Activated B cell treated with CpG ODN at 0.5 μM for 24 hours (primary cell): ENCODE measurements around the gene DUT. TPM values are rescaled to one million over a fixed set of nuclear protein-coding genes. Genes with fewer than 3 reads are reported as not detected.
A peak's percentile ranks its signal among the peaks of the same experiment; 100 is the strongest.

Source experiments
- ATAC-seq: fragments of 200-7000 bp; cut with Tn5 transposase; one replicate; pipeline ENCODE4 v1.10.0; 2021; ENCODE audit warnings: low read depth, mild to moderate bottlenecking, moderate library complexity
- CTCF ChIA-PET: fragments of 350-600 bp; sonication (Branson Sonifier 250); formaldehyde crosslinking; loops from one replicate; lab custom pipeline; 2021; ENCODE audit warnings: antibody characterized with exemption; lab: Charles Lee
- POLR2A ChIA-PET: fragments of 350-600 bp; sonication (Branson Sonifier 250); formaldehyde crosslinking; loops from one replicate; lab custom pipeline; 2021; ENCODE audit warnings: antibody characterized with exemption; lab: Charles Lee
- DNase-seq: peaks from one replicate; pipeline ENCODE4 v3.0.0; 2022
- H3K27ac Mint-ChIP-seq: one replicate; pipeline ENCODE4 v1.8.0; 2020; ENCODE audit warnings: mixed read lengths
- H3K27me3 Mint-ChIP-seq: one replicate; pipeline ENCODE4 v1.8.0; 2021; ENCODE audit warnings: mixed read lengths
- H3K36me3 Mint-ChIP-seq: one replicate; pipeline ENCODE4 v1.8.0; 2021; ENCODE audit warnings: low read depth, mixed read lengths
- H3K4me1 Mint-ChIP-seq: one replicate; pipeline ENCODE4 v1.8.0; 2021; ENCODE audit warnings: mixed read lengths
- H3K4me3 Mint-ChIP-seq: one replicate; pipeline ENCODE4 v1.8.0; 2020; ENCODE audit warnings: mild to moderate bottlenecking, mixed read lengths
- H3K9me3 Mint-ChIP-seq: one replicate; pipeline ENCODE4 v1.8.0; 2020; ENCODE audit warnings: mixed read lengths
- intact Hi-C: fragments of 100-400 bp; cut with micrococcal nuclease; formaldehyde crosslinking; loops from one replicate; pipeline ENCODE4 v1.15.1; 2024
- total RNA-seq: library from RNA; stranded (reverse); gene quantifications from 2 replicates; pipeline ENCODE4 v1.2.3, GENCODE V29; 2022
- TF ChIP-seq, protein P1 (sequence below): fragments of 200-600 bp; IDR thresholded peaks from one replicate; pipeline ENCODE4 v1.8.0; 2022; ENCODE audit warnings: antibody characterized with exemption, mild to moderate bottlenecking

Gene DUT
- total RNA-seq, 1 donor from 2014 or later, result 75.7 TPM

GRCh38 chr15:48332642-48333034 lies 1.4 kb downstream of the DUT start:
- POLR2A ChIA-PET, result interaction anchor here (1.6 kb wide), 1 partner anchor 9 kb away, joined by 4 read pairs; no protein-coding TSS in a partner anchor
- peak overlapping the region; percentile 98 for H3K4me3 Mint-ChIP-seq
- DNase-seq, result no peak
- no peaks in the 10 kb centered on the region for H3K9me3 Mint-ChIP-seq
- TF ChIP-seq, protein P1, sequence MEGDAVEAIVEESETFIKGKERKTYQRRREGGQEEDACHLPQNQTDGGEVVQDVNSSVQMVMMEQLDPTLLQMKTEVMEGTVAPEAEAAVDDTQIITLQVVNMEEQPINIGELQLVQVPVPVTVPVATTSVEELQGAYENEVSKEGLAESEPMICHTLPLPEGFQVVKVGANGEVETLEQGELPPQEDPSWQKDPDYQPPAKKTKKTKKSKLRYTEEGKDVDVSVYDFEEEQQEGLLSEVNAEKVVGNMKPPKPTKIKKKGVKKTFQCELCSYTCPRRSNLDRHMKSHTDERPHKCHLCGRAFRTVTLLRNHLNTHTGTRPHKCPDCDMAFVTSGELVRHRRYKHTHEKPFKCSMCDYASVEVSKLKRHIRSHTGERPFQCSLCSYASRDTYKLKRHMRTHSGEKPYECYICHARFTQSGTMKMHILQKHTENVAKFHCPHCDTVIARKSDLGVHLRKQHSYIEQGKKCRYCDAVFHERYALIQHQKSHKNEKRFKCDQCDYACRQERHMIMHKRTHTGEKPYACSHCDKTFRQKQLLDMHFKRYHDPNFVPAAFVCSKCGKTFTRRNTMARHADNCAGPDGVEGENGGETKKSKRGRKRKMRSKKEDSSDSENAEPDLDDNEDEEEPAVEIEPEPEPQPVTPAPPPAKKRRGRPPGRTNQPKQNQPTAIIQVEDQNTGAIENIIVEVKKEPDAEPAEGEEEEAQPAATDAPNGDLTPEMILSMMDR, result no peak
- no peak for ATAC-seq
- H3K36me3 Mint-ChIP-seq, result peaks cover 30% of the 10 kb centered on the region
- CTCF ChIA-PET, result interaction anchor here (4.9 kb wide), 1 partner anchor 21 kb away, joined by 23 read pairs; no protein-coding TSS in a partner anchor
- intact Hi-C loops, result loop anchor here (5.0 to 10.0 kb wide), 2 partner anchors 140 to 542 kb away; partner anchors contain the start of genes CTXN2 and EID1
- no peaks in the 10 kb centered on the region for H3K27me3 Mint-ChIP-seq
- peaks cover 20% of the 10 kb centered on the region for H3K4me1 Mint-ChIP-seq
- H3K27ac Mint-ChIP-seq, result peak overlapping the region; percentile 56

- ATAC-seq, result no peak
- TF ChIP-seq, protein P1, result no peak
- H3K4me1 Mint-ChIP-seq, result peaks cover 20% of the 10 kb centered on the region
- H3K27me3 Mint-ChIP-seq, result no peaks in the 10 kb centered on the region
- H3K9me3 Mint-ChIP-seq, result no peaks in the 10 kb centered on the region
- ChIA-PET CTCF (interaction anchor here (4.9 kb wide), 1 partner anchor 20 kb away, joined by 23 read pairs; no protein-coding TSS in a partner anchor), POLR2A (no interaction called here)
- intact Hi-C loops, result loop anchor here (5.0 to 10.0 kb wide), 2 partner anchors 141 to 541 kb away; partner anchors contain the start of genes CTXN2 and EID1
- peaks cover 37% of the 10 kb centered on the region for H3K36me3 Mint-ChIP-seq
- DNase-seq, result no peak
- no peak overlapping the region for H3K27ac Mint-ChIP-seq
- H3K4me3 Mint-ChIP-seq, result no peak overlapping the region
Observed at GRCh38 chr15:48333540-48333939, 2.3 kb downstream of the DUT start.

DNA sequence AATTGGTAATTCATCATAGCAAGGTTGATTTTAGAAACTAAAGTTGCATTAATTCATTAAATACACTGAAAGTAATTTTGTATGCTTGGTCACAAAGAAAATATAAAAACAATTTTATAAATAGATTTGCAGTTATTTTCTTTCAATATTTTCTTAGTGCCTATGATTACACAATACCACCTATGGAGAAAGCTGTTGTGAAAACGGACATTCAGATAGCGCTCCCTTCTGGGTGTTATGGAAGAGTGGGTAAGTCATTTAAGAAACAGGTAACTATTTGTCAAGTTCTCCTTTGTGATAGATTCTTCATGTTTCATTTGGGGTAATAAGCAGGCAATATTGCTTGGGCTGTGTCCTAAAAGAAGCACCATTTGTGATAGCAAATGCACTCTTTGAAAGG lies 3.0 kb downstream of the DUT start:
- ATAC-seq (no peak), DNase-seq (no peak)
- ChIA-PET CTCF (interaction anchor here (4.9 kb wide), 1 partner anchor 19 kb away, joined by 23 read pairs; no protein-coding TSS in a partner anchor), POLR2A (no interaction called here)
- Mint-ChIP-seq H3K36me3 (peaks cover 37% of the 10 kb centered on the region), H3K27me3 (no peaks in the 10 kb centered on the region), H3K4me1 (peaks cover 20% of the 10 kb centered on the region), H3K4me3 (no peak overlapping the region), H3K27ac (no peak overlapping the region), H3K9me3 (no peaks in the 10 kb centered on the region)
- TF ChIP-seq, protein P1, result no peak
- intact Hi-C loops, result loop anchor here (5.0 to 10.0 kb wide), 2 partner anchors 142 to 541 kb away; partner anchors contain the start of genes CTXN2 and EID1

GRCh38 chr15:48336940-48337339 lies 5.7 kb downstream of the DUT start:
- ATAC-seq, result no peak
- H3K4me1 Mint-ChIP-seq, result peaks cover 13% of the 10 kb centered on the region
- ChIA-PET POLR2A (no interaction called here), CTCF (interaction anchor here (4.9 kb wide), 1 partner anchor 16 kb away, joined by 23 read pairs; no protein-coding TSS in a partner anchor)
- intact Hi-C loops, result loop anchor here (1.0 to 10.0 kb wide), 2 partner anchors 15 to 538 kb away; partner anchors contain the start of gene EID1
- peaks cover 46% of the 10 kb centered on the region for H3K36me3 Mint-ChIP-seq
- no peak overlapping the region for H3K27ac Mint-ChIP-seq
- no peaks in the 10 kb centered on the region for H3K27me3 Mint-ChIP-seq
- no peaks in the 10 kb centered on the region for H3K9me3 Mint-ChIP-seq
- no peak for DNase-seq
- TF ChIP-seq, protein P1, result no peak
- no peak overlapping the region for H3K4me3 Mint-ChIP-seq

DNA sequence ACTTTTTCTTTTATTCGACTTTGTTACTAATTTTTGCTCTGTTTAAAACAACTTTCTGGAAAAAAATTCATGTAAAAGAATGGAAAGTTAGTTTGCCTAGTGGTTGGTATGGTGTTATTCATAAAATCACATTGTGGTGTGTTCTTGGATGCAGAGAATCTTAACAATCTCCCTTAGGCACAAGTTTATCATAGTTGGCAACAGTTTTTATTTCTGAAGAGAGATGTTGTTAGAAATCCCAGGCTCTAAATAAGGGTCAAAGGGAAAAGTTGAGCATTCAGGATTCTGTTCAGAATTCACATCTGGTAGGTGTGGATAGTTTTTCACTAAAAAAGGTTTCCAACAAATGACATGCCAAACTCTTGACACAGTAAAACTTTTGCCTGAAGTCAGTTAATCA lies 6.4 kb downstream of the DUT start:
- Mint-ChIP-seq H3K27me3 (no peaks in the 10 kb centered on the region), H3K27ac (no peak overlapping the region), H3K4me1 (peaks cover 9% of the 10 kb centered on the region), H3K4me3 (no peak overlapping the region), H3K36me3 (peaks cover 50% of the 10 kb centered on the region), H3K9me3 (no peaks in the 10 kb centered on the region)
- ATAC-seq (no peak), DNase-seq (no peak)
- ChIA-PET POLR2A (no interaction called here), CTCF (interaction anchor here (4.9 kb wide), 1 partner anchor 16 kb away, joined by 23 read pairs; no protein-coding TSS in a partner anchor)
- TF ChIP-seq, protein P1, result no peak
- intact Hi-C loops, result loop anchor here (1.0 to 10.0 kb wide), 2 partner anchors 15 to 537 kb away; partner anchors contain the start of gene EID1
